ENCODE results near the gene SLC8A1.

- TF ChIP-seq CTCF (IDR thresholded peaks at IDR 0.05), result no peak
- no peak for TF ChIP-seq EZH2 (IDR thresholded peaks at IDR 0.05)
- no peak for TF ChIP-seq EZH2phosphoT487 (IDR thresholded peaks at IDR 0.05)
Observed at GRCh38 chr2:40210968-40211353, 240.9 kb downstream of the SLC8A1 start.

Data from neural progenitor cell (in vitro differentiated cells).